Body of pancreas (tissue), 4 donors: ENCODE data around the gene RAD21L1. TPM values are rescaled to one million over a fixed set of nuclear protein-coding genes. Genes with fewer than 3 reads are reported as not detected.

Experiments
- ATAC-seq: fragments of 150-250 bp; one replicate; pipeline ENCODE4 v1.9.1; 2016
- DNase-seq, 4 donors: peaks; one replicate each; pipeline ENCODE4 v3.0.0-alpha.2; 2019
- H3K27ac ChIP-seq, 4 donors: fragments of 200-600 bp; sonication (generic); 1 replicate in 3 of 4; 2 replicates in 1 of 4; pipeline versions ENCODE4 v1.5.1 to v1.6.1; 2016 to 2019; ENCODE audit warnings: mild to moderate bottlenecking in 1 of 4, mixed read lengths in 1 of 4, moderate library complexity in 1 of 4
- H3K27me3 ChIP-seq, 2 donors: fragments of 200-600 bp; sonication (generic); one replicate each; pipeline ENCODE4 v1.6.0; 2016; ENCODE audit warnings: mild to moderate bottlenecking in 1 of 2
- H3K36me3 ChIP-seq, 2 donors: fragments of 200-600 bp; sonication (generic); replicated peaks in 1 of 2; 2 replicates each; pipeline ENCODE4 v1.5.1; 2016; ENCODE audit warnings: low read depth in 2 of 2; ENCODE audit not compliant: insufficient read depth in 1 of 2
- H3K4me1 ChIP-seq: fragments of 200-600 bp; sonication (generic); one replicate; pipeline ENCODE4 v1.6.0; 2016
- H3K4me3 ChIP-seq, 2 donors: fragments of 200-600 bp; sonication (generic); 1 replicate in 1 of 2; 2 replicates in 1 of 2; pipeline ENCODE4 v1.5.1; 2016 to 2019
- H3K9me3 ChIP-seq, 3 donors: fragments of 200-600 bp; sonication (generic); 1 replicate in 2 of 3; 2 replicates in 1 of 3; pipeline ENCODE4 v1.5.1; 2016
- CTCF ChIP-seq, 7 experiments: fragments of 450-650 bp in 4 of 7; fragments of 200-600 bp in 3 of 7; sonication (generic) in 3 of 7; IDR thresholded peaks; one replicate each; pipeline ENCODE4 v1.5.1; 2016 to 2019; ENCODE audit warnings: antibody characterized with exemption in 7 of 7
- POLR2A ChIP-seq, 3 donors: fragments of 450-650 bp; IDR thresholded peaks; one replicate each; pipeline ENCODE4 v1.6.1; 2016; ENCODE audit warnings: antibody characterized with exemption in 3 of 3, mild to moderate bottlenecking in 2 of 3
- WGBS, 2 donors: methylation state at CpG; one replicate each; pipeline ENCODE4 v1.1.5; 2017; 5-methylcytosine and 5-hydroxymethylcytosine counted together
- intact Hi-C: fragments of 100-400 bp; cut with DNase I; formaldehyde crosslinking; loops from one replicate; pipeline ENCODE4 v1.15.1; 2023
- total RNA-seq, 2 donors: library from RNA; depleted of rRNA; stranded (reverse); fragments of >200 nt; gene quantifications; one replicate each; pipeline ENCODE4 v1.1.0, GENCODE V29; 2016

RAD21L1 gene
- total RNA-seq, 2 donors from 2014 or later: not detected

GRCh38 chr20:1180949-1181348, 44.9 kb upstream of the RAD21L1 start:
- DNase-seq (no peak), ATAC-seq (no peak)
- intact Hi-C loops: no loop called here
- Histone ChIP-seq H3K36me3 (no peaks in the 10 kb centered on the region), H3K27ac (no peak overlapping the region), H3K27me3 (no peaks in the 10 kb centered on the region), H3K4me1 (peaks cover 11% of the 10 kb centered on the region), H3K4me3 (no peak overlapping the region), H3K9me3 (no peaks in the 10 kb centered on the region)
- WGBS, 2 donors: 92 to 93% methylated on average over 17 to 27 of the region's 27 CpGs
- TF ChIP-seq POLR2A (IDR thresholded peaks at IDR 0.05) (no peak), CTCF (IDR thresholded peaks at IDR 0.05) (no peak)

- intact Hi-C loops: no loop called here
- DNase-seq (no peak), ATAC-seq (no peak)
- Histone ChIP-seq H3K36me3 (no peaks in the 10 kb centered on the region), H3K4me3 (no peak overlapping the region), H3K27me3 (no peaks in the 10 kb centered on the region), H3K4me1 (peaks cover 13% of the 10 kb centered on the region), H3K27ac (no peak overlapping the region), H3K9me3 (no peaks in the 10 kb centered on the region)
- no peak for TF ChIP-seq CTCF (IDR thresholded peaks at IDR 0.05)
- TF ChIP-seq POLR2A (IDR thresholded peaks at IDR 0.05): no peak
- 46 to 57% methylated on average over 4 of the region's 4 CpGs for WGBS, 2 donors
Measured at GRCh38 chr20:1182106-1182505, 43.7 kb upstream of the RAD21L1 start.

- no peaks in the 10 kb centered on the region for H3K36me3 ChIP-seq
- no peak overlapping the region for H3K4me3 ChIP-seq
- 50 to 56% methylated on average over 6 of the region's 6 CpGs for WGBS, 2 donors
- no peak overlapping the region for H3K27ac ChIP-seq
- DNase-seq (no peak), ATAC-seq (no peak)
- H3K4me1 ChIP-seq: peaks cover 13% of the 10 kb centered on the region
- no peaks in the 10 kb centered on the region for H3K27me3 ChIP-seq
- TF ChIP-seq POLR2A (IDR thresholded peaks at IDR 0.05) (no peak), CTCF (IDR thresholded peaks at IDR 0.05) (no peak)
- intact Hi-C loops: no loop called here
- no peaks in the 10 kb centered on the region for H3K9me3 ChIP-seq
Measured at GRCh38 chr20:1183153-1183552, 42.7 kb upstream of the RAD21L1 start.

GRCh38 chr20:1184260-1184637, 41.6 kb upstream of the RAD21L1 start:
- DNase-seq (no peak), ATAC-seq (no peak)
- Histone ChIP-seq H3K27me3 (no peaks in the 10 kb centered on the region), H3K36me3 (no peaks in the 10 kb centered on the region), H3K9me3 (no peaks in the 10 kb centered on the region), H3K4me1 (peaks cover 13% of the 10 kb centered on the region), H3K27ac (no peak overlapping the region), H3K4me3 (no peak overlapping the region)
- intact Hi-C loops: no loop called here
- WGBS, 2 donors: 14 to 32% methylated on average over 12 to 13 of the region's 13 CpGs
- TF ChIP-seq CTCF (IDR thresholded peaks at IDR 0.05) (no peak), POLR2A (IDR thresholded peaks at IDR 0.05) (no peak)

GRCh38 chr20:1184638-1185315, 41.1 kb upstream of the RAD21L1 start, which contains the start of gene TMEM74B:
Gene TMEM74B (minus strand): TSS chr20:1184981. CDS start chr20:1183801, 1,180 bp downstream.
- H3K27ac ChIP-seq: no peak within 1 kb of the TSS
- H3K9me3 ChIP-seq: no peaks in the 10 kb centered on the region
- H3K4me1 ChIP-seq: peaks cover 13% of the 10 kb centered on the region
- H3K4me3 ChIP-seq: peak within 1 kb of the TSS in 1 of 2 donors; percentile 12
- WGBS, 2 donors: 0% methylated on average over 2 to 35 of the region's 76 CpGs
- no peaks in the 10 kb centered on the region for H3K36me3 ChIP-seq
- ATAC-seq (no peak), DNase-seq (no peak)
- intact Hi-C loops: no loop called here
- TF ChIP-seq CTCF (IDR thresholded peaks at IDR 0.05): no peak
- no peak for TF ChIP-seq POLR2A (IDR thresholded peaks at IDR 0.05)
- H3K27me3 ChIP-seq: no peaks in the 10 kb centered on the region
